ENCODE data around the gene FAM204A.

Gene FAM204A

GRCh38 chr10:118291122-118291521 lies 51.0 kb downstream of the FAM204A start:
- Mint-ChIP-seq H3K36me3 (ENCODE audit: low read depth) (no peaks in the 10 kb centered on the region), H3K9me3 (peaks cover 18% of the 10 kb centered on the region), H3K4me1 (peaks cover 2% of the 10 kb centered on the region), H3K27ac (no peak overlapping the region), H3K27me3 (ENCODE audit: low read depth, poor library complexity) (peaks cover 4% of the 10 kb centered on the region), H3K4me3 (no peak overlapping the region)
- no peak for DNase-seq
- no peak for TF ChIP-seq CTCF (IDR thresholded peaks at IDR 0.05)

- DNase-seq, result no peak
- H3K27me3 Mint-ChIP-seq (ENCODE audit: low read depth, poor library complexity), result peaks cover 4% of the 10 kb centered on the region
- no peak overlapping the region for H3K27ac Mint-ChIP-seq
- no peaks in the 10 kb centered on the region for H3K36me3 Mint-ChIP-seq (ENCODE audit: low read depth)
- no peak for TF ChIP-seq CTCF (IDR thresholded peaks at IDR 0.05)
- peaks cover 18% of the 10 kb centered on the region for H3K9me3 Mint-ChIP-seq
- peaks cover 5% of the 10 kb centered on the region for H3K4me1 Mint-ChIP-seq
- no peak overlapping the region for H3K4me3 Mint-ChIP-seq
These were observed 51.6 kb downstream of the FAM204A start for GRCh38 chr10:118290471-118290995.

GRCh38 chr10:118287076-118287806 lies 54.9 kb downstream of the FAM204A start:
- peaks cover 18% of the 10 kb centered on the region for H3K9me3 Mint-ChIP-seq
- no peaks in the 10 kb centered on the region for H3K36me3 Mint-ChIP-seq (ENCODE audit: low read depth)
- TF ChIP-seq CTCF (IDR thresholded peaks at IDR 0.05), result no peak
- DNase-seq, result no peak
- no peak overlapping the region for H3K27ac Mint-ChIP-seq
- H3K4me1 Mint-ChIP-seq, result peaks cover 30% of the 10 kb centered on the region
- peaks cover 3% of the 10 kb centered on the region for H3K27me3 Mint-ChIP-seq (ENCODE audit: low read depth, poor library complexity)
- no peak overlapping the region for H3K4me3 Mint-ChIP-seq

DNA sequence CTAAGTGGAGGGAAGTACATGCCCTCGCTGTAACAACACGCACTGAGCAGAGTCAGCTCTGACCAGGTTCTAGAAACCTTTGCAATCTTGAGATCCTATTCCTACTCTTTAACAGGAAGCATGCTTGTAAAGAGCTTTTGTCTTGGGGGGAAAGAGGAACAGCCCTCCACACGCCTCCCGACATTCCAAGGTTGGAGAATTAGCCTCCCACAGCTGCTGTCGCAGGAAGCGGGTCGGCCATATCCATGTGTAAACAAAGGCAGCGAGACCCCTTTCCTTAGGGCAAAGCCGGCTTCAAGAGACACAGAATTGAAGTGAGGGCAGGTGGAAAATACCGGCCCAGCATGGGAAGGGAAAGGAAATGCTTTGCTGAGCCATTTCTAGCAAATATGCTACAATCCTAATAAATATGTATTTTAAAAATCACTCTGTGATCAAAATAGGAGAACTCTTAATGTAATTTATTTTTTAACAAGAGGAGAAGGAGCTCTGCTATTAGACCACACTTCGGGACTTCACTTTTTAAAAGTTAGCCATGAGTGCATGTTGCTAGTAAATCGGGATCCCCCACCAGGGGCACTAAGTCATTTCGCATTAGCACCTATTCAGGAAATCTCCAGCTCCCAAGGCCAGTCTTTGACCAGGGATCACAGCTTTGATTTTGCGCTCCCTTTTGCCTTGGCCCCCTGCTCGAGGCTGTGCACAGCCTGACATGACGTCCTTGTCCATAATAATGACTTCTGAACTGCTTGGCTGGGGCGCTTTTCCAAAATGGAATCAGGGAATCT lies 55.9 kb downstream of the FAM204A start:
- no peaks in the 10 kb centered on the region for H3K36me3 Mint-ChIP-seq (ENCODE audit: low read depth)
- no peak overlapping the region for H3K27ac Mint-ChIP-seq
- no peak for DNase-seq
- peaks cover 3% of the 10 kb centered on the region for H3K27me3 Mint-ChIP-seq (ENCODE audit: low read depth, poor library complexity)
- peaks cover 36% of the 10 kb centered on the region for H3K4me1 Mint-ChIP-seq
- H3K4me3 Mint-ChIP-seq, result no peak overlapping the region
- H3K9me3 Mint-ChIP-seq, result peaks cover 15% of the 10 kb centered on the region
- TF ChIP-seq CTCF (IDR thresholded peaks at IDR 0.05), result no peak

DNA sequence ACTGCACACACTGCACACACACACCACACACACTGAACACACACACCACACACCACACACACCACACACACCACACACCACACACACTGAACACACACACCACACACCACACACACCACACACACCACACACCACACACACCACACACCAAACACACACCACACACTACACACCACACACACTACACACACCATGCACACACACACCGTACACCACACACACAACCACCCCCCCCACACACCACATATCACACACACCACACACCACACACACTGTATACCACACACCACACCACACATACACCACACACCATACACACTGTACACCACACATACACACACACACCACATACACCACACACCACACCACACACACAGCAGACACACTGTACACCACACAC lies 59.5 kb downstream of the FAM204A start:
- TF ChIP-seq CTCF (IDR thresholded peaks at IDR 0.05), result no peak
- Mint-ChIP-seq H3K36me3 (ENCODE audit: low read depth) (no peaks in the 10 kb centered on the region), H3K4me1 (peaks cover 46% of the 10 kb centered on the region), H3K9me3 (peaks cover 15% of the 10 kb centered on the region), H3K4me3 (no peak overlapping the region), H3K27me3 (ENCODE audit: low read depth, poor library complexity) (peaks cover 7% of the 10 kb centered on the region), H3K27ac (no peak overlapping the region)
- DNase-seq, result no peak

Measured in nephron progenitor cell (in vitro differentiated cells).